Measurements from ENCODE around the gene CNDP2.

Gene CNDP2

GRCh38 chr18:74488864-74489263 is 7.3 kb upstream of the CNDP2 start:
- H2AFZ ChIP-seq (ENCODE audit: low read depth, low read length, severe bottlenecking): no peak overlapping the region
- no peaks in the 10 kb centered on the region for H3K79me2 ChIP-seq (ENCODE audit: insufficient read depth, low read length)
- no peaks in the 10 kb centered on the region for H3K9me3 ChIP-seq (ENCODE audit: insufficient read depth, low read length)
- H3F3A ChIP-seq (ENCODE audit: insufficient read depth): no peaks in the 10 kb centered on the region
- no peaks in the 10 kb centered on the region for H3K36me3 ChIP-seq (ENCODE audit: low read length)
- no peak overlapping the region for H3K27ac ChIP-seq (ENCODE audit: low read depth, low read length)
- H3K4me3 ChIP-seq (ENCODE audit: insufficient read depth, low read length, poor library complexity, severe bottlenecking): no peak overlapping the region
- H3K9me2 ChIP-seq (replicated peaks; ENCODE audit: insufficient read depth, low read length): no peaks in the 10 kb centered on the region
- no peaks in the 10 kb centered on the region for H4K20me1 ChIP-seq (ENCODE audit: low read depth, low read length)
- H3K4me2 ChIP-seq (ENCODE audit: low read depth, low read length, poor library complexity, severe bottlenecking): no peak overlapping the region
- H3K9ac ChIP-seq (ENCODE audit: low read length): no peak overlapping the region
- TF ChIP-seq CTCF (IDR thresholded peaks at IDR 0.05; ENCODE audit: insufficient read depth, low read length, poor library complexity, severe bottlenecking) (no peak), EZH2phosphoT487 (conservative IDR thresholded peaks at IDR 0.05; ENCODE audit: low read length) (no peak)
- H3K27me3 ChIP-seq (ENCODE audit: low read length): no peaks in the 10 kb centered on the region

- Histone ChIP-seq H3K9me2 (replicated peaks; ENCODE audit: insufficient read depth, low read length) (no peaks in the 10 kb centered on the region), H3K9me3 (ENCODE audit: insufficient read depth, low read length) (no peaks in the 10 kb centered on the region), H4K20me1 (ENCODE audit: low read depth, low read length) (no peaks in the 10 kb centered on the region), H3K36me3 (ENCODE audit: low read length) (no peaks in the 10 kb centered on the region), H3F3A (ENCODE audit: insufficient read depth) (peaks cover 5% of the 10 kb centered on the region; the same call in 1 of the 2 replicates), H3K27ac (ENCODE audit: low read depth, low read length) (no peak overlapping the region), H3K27me3 (ENCODE audit: low read length) (no peaks in the 10 kb centered on the region), H3K4me2 (ENCODE audit: low read depth, low read length, poor library complexity, severe bottlenecking) (no peak overlapping the region), H2AFZ (ENCODE audit: low read depth, low read length, severe bottlenecking) (no peak overlapping the region), H3K79me2 (ENCODE audit: insufficient read depth, low read length) (no peaks in the 10 kb centered on the region), H3K4me3 (ENCODE audit: insufficient read depth, low read length, poor library complexity, severe bottlenecking) (no peak overlapping the region), H3K9ac (ENCODE audit: low read length) (no peak overlapping the region)
- no peak for TF ChIP-seq EZH2phosphoT487 (conservative IDR thresholded peaks at IDR 0.05; ENCODE audit: low read length)
- no peak for TF ChIP-seq CTCF (IDR thresholded peaks at IDR 0.05; ENCODE audit: insufficient read depth, low read length, poor library complexity, severe bottlenecking)
Measured at GRCh38 chr18:74489676-74490075, 6.5 kb upstream of the CNDP2 start.

- H3K4me2 ChIP-seq (ENCODE audit: low read depth, low read length, poor library complexity, severe bottlenecking): no peak overlapping the region
- H3K79me2 ChIP-seq (ENCODE audit: insufficient read depth, low read length): peaks cover 11% of the 10 kb centered on the region
- no peaks in the 10 kb centered on the region for H4K20me1 ChIP-seq (ENCODE audit: low read depth, low read length)
- TF ChIP-seq EZH2phosphoT487 (conservative IDR thresholded peaks at IDR 0.05; ENCODE audit: low read length): no peak
- TF ChIP-seq CTCF (IDR thresholded peaks at IDR 0.05; ENCODE audit: insufficient read depth, low read length, poor library complexity, severe bottlenecking): no peak
- H3K9ac ChIP-seq (ENCODE audit: low read length): no peak overlapping the region
- H3K27me3 ChIP-seq (ENCODE audit: low read length): no peaks in the 10 kb centered on the region
- H3K9me3 ChIP-seq (ENCODE audit: insufficient read depth, low read length): no peaks in the 10 kb centered on the region
- H3K27ac ChIP-seq (ENCODE audit: low read depth, low read length): no peak overlapping the region
- no peaks in the 10 kb centered on the region for H3K9me2 ChIP-seq (replicated peaks; ENCODE audit: insufficient read depth, low read length)
- no peak overlapping the region for H2AFZ ChIP-seq (ENCODE audit: low read depth, low read length, severe bottlenecking)
- H3K4me3 ChIP-seq (ENCODE audit: insufficient read depth, low read length, poor library complexity, severe bottlenecking): no peak overlapping the region
- no peaks in the 10 kb centered on the region for H3K36me3 ChIP-seq (ENCODE audit: low read length)
- H3F3A ChIP-seq (ENCODE audit: insufficient read depth): peaks cover 9% of the 10 kb centered on the region
Measured at GRCh38 chr18:74492259-74492658, 3.9 kb upstream of the CNDP2 start.

All from SU-DHL-6 (cell line).